ENCODE results near the gene TMEM87B.
"Not testable (repeated sequence)": the region's sequence is repeated elsewhere in the genome, so short reads cannot be mapped to it uniquely, and the experiment has no call there.

DNA sequence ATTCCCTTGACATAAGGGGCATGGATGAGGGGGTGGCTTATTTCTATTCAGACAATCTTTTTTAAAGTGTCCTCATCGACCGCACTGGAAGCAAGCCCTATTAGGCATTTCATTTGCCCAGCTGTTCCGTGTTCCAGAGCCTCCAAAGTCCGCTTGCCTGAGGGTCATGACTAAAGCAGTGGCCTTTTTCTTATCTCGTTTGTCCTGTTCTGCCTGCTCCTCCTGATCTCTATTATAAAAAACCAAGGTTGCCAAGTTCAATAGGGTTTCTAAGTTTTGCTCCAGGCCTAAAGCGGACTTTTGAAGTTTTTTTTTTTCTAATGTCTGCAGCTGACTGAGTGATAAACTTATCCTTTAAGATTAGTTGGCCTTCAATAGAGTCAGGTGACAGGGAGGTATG is 13.6 kb upstream of the TMEM87B start:
- TF ChIP-seq, protein P1, sequence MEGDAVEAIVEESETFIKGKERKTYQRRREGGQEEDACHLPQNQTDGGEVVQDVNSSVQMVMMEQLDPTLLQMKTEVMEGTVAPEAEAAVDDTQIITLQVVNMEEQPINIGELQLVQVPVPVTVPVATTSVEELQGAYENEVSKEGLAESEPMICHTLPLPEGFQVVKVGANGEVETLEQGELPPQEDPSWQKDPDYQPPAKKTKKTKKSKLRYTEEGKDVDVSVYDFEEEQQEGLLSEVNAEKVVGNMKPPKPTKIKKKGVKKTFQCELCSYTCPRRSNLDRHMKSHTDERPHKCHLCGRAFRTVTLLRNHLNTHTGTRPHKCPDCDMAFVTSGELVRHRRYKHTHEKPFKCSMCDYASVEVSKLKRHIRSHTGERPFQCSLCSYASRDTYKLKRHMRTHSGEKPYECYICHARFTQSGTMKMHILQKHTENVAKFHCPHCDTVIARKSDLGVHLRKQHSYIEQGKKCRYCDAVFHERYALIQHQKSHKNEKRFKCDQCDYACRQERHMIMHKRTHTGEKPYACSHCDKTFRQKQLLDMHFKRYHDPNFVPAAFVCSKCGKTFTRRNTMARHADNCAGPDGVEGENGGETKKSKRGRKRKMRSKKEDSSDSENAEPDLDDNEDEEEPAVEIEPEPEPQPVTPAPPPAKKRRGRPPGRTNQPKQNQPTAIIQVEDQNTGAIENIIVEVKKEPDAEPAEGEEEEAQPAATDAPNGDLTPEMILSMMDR (conservative IDR thresholded peaks at IDR 0.05; ENCODE audit: low read depth, low read length): not testable (repeated sequence)
- TF ChIP-seq RAD21 (IDR thresholded peaks at IDR 0.05; ENCODE audit: low read length); RFX5 (IDR thresholded peaks at IDR 0.05; ENCODE audit: low read depth, low read length); SMC3 (IDR thresholded peaks at IDR 0.05; ENCODE audit: low read depth, low read length); POLR2A (IDR thresholded peaks at IDR 0.05; ENCODE audit: low read depth, low read length); MAZ (IDR thresholded peaks at IDR 0.05; ENCODE audit: borderline replicate concordance, low read depth, low read length); MAFK (IDR thresholded peaks at IDR 0.05; ENCODE audit: low read depth, low read length); BHLHE40 (IDR thresholded peaks at IDR 0.05; ENCODE audit: low read depth, low read length); RCOR1 (IDR thresholded peaks at IDR 0.05; ENCODE audit: insufficient replicate concordance, low read length); MXI1 (IDR thresholded peaks at IDR 0.05; ENCODE audit: borderline replicate concordance, low read depth, low read length): not testable (repeated sequence)
- TF ChIP-seq, protein P2, sequence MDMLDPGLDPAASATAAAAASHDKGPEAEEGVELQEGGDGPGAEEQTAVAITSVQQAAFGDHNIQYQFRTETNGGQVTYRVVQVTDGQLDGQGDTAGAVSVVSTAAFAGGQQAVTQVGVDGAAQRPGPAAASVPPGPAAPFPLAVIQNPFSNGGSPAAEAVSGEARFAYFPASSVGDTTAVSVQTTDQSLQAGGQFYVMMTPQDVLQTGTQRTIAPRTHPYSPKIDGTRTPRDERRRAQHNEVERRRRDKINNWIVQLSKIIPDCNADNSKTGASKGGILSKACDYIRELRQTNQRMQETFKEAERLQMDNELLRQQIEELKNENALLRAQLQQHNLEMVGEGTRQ (IDR thresholded peaks at IDR 0.05; ENCODE audit: low read depth, low read length): not testable (repeated sequence)

Measured in IMR-90 (cell line).